Activated T-helper 1 cell treated with anti-CD3 and anti-CD28 coated beads, Interleukin-12 subunit alpha, Interleukin-12 subunit beta, Interleukin-2, Interleukin-4 antibody, amounts not matched to agents 30 ng/mL and 10 ng/mL and 1 ng/mL, durations not matched to agents 14 hours and 24 hours and 36 hours (primary cell): Measurements from ENCODE around the gene ZNF90. TPM values are rescaled to one million over a fixed set of nuclear protein-coding genes. Genes with fewer than 3 reads are reported as not detected.
"Not testable (repeated sequence)": the region's sequence is repeated elsewhere in the genome, so short reads cannot be mapped to it uniquely, and the experiment has no call there.

ENCODE experiments used
- DNase-seq: peaks from one replicate; pipeline ENCODE4 v3.0.0; 2021; ENCODE audit warnings: low spot score
- H3K27ac Mint-ChIP-seq: one replicate; pipeline ENCODE4 v1.8.0; 2021; ENCODE audit warnings: mild to moderate bottlenecking, mixed read lengths
- H3K27me3 Mint-ChIP-seq: one replicate; pipeline ENCODE4 v1.8.0; 2022; ENCODE audit warnings: mild to moderate bottlenecking, moderate library complexity, mixed read lengths; ENCODE audit not compliant: insufficient read depth
- H3K36me3 Mint-ChIP-seq: one replicate; pipeline ENCODE4 v1.8.0; 2021; ENCODE audit warnings: low read depth, mixed read lengths
- H3K4me1 Mint-ChIP-seq: one replicate; pipeline ENCODE4 v1.8.0; 2021; ENCODE audit warnings: low read depth, mixed read lengths
- H3K4me3 Mint-ChIP-seq: one replicate; pipeline ENCODE4 v1.8.0; 2021; ENCODE audit warnings: mild to moderate bottlenecking, moderate library complexity, mixed read lengths
- H3K9me3 Mint-ChIP-seq: one replicate; pipeline ENCODE4 v1.8.0; 2021; ENCODE audit warnings: mixed read lengths
- intact Hi-C: fragments of 100-400 bp; cut with micrococcal nuclease; formaldehyde crosslinking; loops from one replicate; pipeline ENCODE4 v1.15.1; 2024
- total RNA-seq: library from RNA; stranded (reverse); gene quantifications from 2 replicates; pipeline ENCODE4 v1.2.3, GENCODE V29; 2022

Gene ZNF90
- total RNA-seq, 1 donor from 2014 or later, result 4.8 TPM

DNA sequence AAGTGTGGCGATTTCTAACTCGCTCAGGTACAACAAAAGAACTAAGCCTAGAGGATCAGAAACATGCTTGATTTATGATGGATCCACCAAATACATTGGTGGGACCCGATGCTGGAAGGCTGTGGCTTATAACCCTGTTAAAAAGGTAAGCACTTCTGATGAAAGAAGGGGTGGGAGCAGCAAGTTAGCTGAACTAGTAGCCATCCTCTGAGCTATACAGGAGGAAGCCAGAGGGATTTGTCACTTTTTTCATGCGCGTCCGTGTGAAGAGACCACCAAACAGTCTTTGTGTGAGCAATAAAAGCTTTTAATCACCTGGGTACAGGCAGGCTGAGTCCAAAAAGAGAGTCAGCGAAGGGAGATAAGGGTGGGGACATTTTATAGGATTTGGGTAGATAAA lies 9.2 kb upstream of the ZNF90 start:
- DNase-seq, H3K4me3 Mint-ChIP-seq, intact Hi-C loops, H3K27me3 Mint-ChIP-seq, H3K4me1 Mint-ChIP-seq, H3K36me3 Mint-ChIP-seq, H3K27ac Mint-ChIP-seq: not testable (repeated sequence)
- H3K9me3 Mint-ChIP-seq, result peaks cover 59% of the 10 kb centered on the region

DNA sequence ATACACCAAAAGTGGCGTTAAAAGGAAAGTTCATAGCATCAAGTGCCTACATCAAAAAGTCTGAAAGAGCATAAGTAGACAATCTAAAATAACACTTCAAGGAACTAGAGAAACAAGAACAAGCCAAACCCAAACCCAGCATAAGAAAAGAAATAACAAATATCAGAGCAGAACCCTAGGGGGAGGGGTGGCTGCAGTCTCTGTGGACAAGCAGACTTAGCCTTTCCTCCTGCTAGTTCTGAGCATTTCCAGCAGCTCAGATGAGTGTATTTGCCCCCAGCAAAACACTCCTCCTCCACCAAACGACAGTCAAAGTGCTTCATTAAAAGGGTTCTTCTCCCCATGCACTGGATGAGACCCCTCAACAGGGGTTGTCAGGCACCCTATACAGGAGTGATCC lies 7.1 kb upstream of the ZNF90 start:
- H3K4me3 Mint-ChIP-seq, result no peak overlapping the region
- H3K27ac Mint-ChIP-seq, result no peak overlapping the region
- no peaks in the 10 kb centered on the region for H3K36me3 Mint-ChIP-seq
- DNase-seq, result no peak
- intact Hi-C loops, result no loop called here
- H3K27me3 Mint-ChIP-seq, result no peaks in the 10 kb centered on the region
- H3K4me1 Mint-ChIP-seq, result no peaks in the 10 kb centered on the region
- H3K9me3 Mint-ChIP-seq, result peaks cover 64% of the 10 kb centered on the region

DNA sequence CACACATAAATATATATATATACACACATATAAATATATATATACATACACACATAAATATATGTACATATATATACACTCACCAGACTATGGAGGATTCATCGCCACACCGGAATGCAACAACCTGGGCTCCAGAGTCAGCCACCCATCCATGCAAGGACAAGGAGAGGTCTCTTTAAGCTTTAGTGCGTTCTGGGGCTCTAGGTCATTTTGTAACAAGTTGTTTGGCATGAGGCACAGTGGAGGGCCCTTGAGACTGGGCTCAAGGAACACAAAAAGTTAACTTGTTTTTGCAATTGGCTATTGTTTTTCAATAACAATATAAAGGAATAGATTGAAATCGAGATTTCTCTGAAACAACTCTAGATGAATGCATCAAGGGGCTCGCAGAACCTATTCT lies 4.9 kb upstream of the ZNF90 start:
- Mint-ChIP-seq H3K9me3 (peaks cover 51% of the 10 kb centered on the region), H3K27me3 (no peaks in the 10 kb centered on the region), H3K27ac (no peak overlapping the region), H3K36me3 (no peaks in the 10 kb centered on the region), H3K4me1 (no peaks in the 10 kb centered on the region), H3K4me3 (no peak overlapping the region)
- intact Hi-C loops, result no loop called here
- DNase-seq, result no peak

DNA sequence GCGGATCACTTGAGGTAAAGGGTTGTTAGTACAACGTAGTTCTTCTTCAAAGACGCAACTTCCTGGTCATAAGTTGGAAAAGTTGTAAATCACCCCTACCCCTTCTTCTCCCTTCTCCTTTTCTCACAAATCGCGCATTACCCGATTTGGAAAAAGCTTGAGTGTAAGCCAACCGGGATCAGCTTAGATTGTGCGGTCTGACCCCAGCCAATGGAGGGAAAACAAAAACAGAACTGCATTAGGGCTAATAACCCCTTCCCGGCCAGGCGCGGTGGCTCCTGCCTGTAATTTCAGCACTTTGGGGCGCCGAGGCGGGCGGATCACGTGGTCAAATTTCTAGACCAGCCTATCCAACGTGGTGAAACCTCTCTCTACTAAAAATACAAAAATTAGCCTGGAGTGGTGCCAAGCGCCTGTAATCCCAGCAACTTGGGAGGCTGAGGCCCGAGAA lies 806 bp downstream of the ZNF90 start:
- Mint-ChIP-seq H3K27ac (no peak overlapping the region), H3K4me3 (peak overlapping the region; percentile 84), H3K9me3 (peaks cover 46% of the 10 kb centered on the region), H3K27me3 (no peaks in the 10 kb centered on the region), H3K36me3 (peaks cover 6% of the 10 kb centered on the region), H3K4me1 (no peaks in the 10 kb centered on the region)
- intact Hi-C loops, result loop anchor here (5.0 kb wide), 1 partner anchor 301 kb away; no protein-coding TSS in a partner anchor
- no peak for DNase-seq

DNA sequence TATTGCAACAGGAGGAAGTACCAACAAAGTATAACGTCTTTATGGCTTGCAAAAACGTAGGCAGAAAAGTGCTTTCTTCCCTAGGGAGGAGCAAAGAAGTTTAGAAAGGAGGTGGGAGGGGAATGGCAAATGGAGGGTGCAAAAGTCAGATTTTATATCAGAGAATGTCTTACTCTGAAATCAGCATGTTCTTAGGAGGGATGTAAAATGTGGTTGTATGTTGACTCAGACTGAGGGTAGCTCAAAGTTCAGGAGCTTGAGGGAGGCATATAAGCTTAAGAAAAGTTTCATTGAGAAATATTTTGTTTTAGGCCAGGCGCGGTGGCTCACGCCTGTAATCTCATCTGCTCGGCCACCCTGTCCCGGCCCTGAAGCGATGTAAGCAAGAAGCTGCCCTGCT lies 1.7 kb downstream of the ZNF90 start:
- Mint-ChIP-seq H3K9me3 (peaks cover 49% of the 10 kb centered on the region), H3K4me3 (no peak overlapping the region), H3K27me3 (no peaks in the 10 kb centered on the region), H3K4me1 (no peaks in the 10 kb centered on the region), H3K27ac (no peak overlapping the region), H3K36me3 (peaks cover 6% of the 10 kb centered on the region)
- no peak for DNase-seq
- intact Hi-C loops, result loop anchor here (5.0 kb wide), 1 partner anchor 302 kb away; no protein-coding TSS in a partner anchor

DNA sequence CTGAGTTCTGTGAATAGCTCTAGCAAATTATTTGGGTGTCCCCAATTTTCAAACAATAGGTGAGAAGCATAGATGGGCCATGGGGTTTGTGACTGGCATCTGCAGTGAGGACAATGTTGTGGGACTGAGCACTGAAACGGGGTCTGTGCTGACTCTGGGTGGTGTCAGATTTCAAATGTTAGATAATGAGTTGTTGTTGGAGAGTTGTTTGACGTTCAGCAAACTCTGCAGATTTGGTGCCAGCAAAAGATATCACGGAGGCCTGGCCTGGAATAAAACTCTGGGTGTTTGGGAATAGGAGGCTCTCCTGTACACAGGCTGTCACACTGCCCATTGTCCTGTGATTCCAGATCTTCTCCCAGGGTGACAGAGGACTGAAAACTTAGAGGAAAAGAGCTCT lies 2.9 kb downstream of the ZNF90 start:
- Mint-ChIP-seq H3K27me3 (no peaks in the 10 kb centered on the region), H3K4me1 (no peaks in the 10 kb centered on the region), H3K4me3 (no peak overlapping the region), H3K27ac (no peak overlapping the region), H3K36me3 (peaks cover 6% of the 10 kb centered on the region), H3K9me3 (peaks cover 49% of the 10 kb centered on the region)
- DNase-seq, result no peak
- intact Hi-C loops, result no loop called here

DNA sequence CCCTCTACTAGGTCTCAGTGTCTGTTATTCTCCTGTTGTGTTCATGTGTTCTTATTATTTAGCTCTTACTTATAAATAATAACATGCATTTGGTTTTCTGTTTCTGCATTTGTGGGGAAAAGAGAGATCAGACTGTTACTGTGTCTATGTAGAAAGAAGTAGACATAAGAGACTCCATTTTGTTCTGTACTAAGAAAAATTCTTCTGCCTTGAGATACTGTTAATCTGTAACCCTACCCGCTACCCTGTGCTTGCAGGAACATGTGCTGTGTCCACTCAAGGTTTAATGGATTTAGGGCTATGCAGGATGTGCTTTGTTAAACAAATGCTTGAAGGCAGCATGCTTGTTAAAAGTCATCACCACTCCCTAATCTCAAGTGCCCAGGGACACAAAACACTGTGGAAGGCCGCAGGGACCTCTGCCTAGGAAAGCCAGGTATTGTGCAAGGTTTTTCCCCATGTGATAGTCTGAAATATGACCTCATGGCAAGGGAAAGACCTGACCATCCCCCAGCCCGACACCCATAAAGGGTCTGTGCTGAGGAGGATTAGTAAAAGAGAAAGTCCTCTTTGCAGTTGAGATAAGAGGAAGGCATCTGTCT lies 4.5 kb downstream of the ZNF90 start:
- H3K27me3 Mint-ChIP-seq, H3K27ac Mint-ChIP-seq, H3K4me3 Mint-ChIP-seq, H3K36me3 Mint-ChIP-seq, H3K4me1 Mint-ChIP-seq, DNase-seq, intact Hi-C loops: not testable (repeated sequence)
- peaks cover 51% of the 10 kb centered on the region for H3K9me3 Mint-ChIP-seq

DNA sequence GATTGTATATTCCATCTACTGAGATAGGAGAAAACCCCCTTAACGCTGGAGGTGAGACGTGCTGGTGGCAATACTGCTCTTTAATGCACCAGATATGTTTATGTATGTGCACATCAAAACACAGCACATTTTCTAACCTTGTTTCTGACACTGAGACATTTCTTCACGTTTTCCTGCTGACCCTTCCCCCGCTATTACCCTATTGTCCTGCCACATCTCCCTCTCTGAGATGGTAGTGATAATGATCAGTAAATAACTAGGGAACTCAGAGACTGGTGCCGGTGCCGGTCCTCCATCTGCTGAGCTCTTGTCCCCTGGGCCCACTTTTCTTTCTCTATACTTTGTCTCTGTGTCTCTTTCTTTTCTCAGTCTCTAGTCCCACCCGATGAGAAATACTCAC lies 5.1 kb downstream of the ZNF90 start:
- peaks cover 10% of the 10 kb centered on the region for H3K36me3 Mint-ChIP-seq

DNA sequence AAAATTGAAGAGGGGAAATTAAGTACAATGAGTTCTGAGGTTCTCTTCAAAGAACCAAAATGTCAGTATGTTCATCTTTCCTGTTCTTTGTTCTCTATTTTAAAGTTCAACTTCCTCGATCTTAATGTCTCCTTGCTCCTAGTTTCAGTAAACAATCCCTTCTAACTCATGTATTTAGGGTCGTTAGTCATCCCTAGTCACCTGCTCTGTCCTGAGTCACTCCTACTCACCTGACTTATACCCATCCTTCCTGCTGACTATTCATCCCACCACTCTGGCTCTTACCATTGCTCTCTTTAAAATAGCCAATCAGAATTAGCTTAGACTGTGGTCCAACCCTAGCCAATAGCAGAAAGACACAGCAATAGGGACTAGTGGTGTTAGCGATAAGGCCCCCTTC lies 24.3 kb downstream of the ZNF90 start:
- Mint-ChIP-seq H3K4me1 (no peaks in the 10 kb centered on the region), H3K27me3 (no peaks in the 10 kb centered on the region), H3K36me3 (peaks cover 15% of the 10 kb centered on the region), H3K4me3 (no peak overlapping the region), H3K9me3 (peaks cover 78% of the 10 kb centered on the region), H3K27ac (no peak overlapping the region)
- DNase-seq, result no peak
- intact Hi-C loops, result no loop called here

More for the DNA sequence above, 5.1 kb downstream of the ZNF90 start:
- H3K4me3 Mint-ChIP-seq, H3K4me1 Mint-ChIP-seq, H3K27me3 Mint-ChIP-seq, H3K27ac Mint-ChIP-seq, DNase-seq, intact Hi-C loops: not testable (repeated sequence)
- H3K9me3 Mint-ChIP-seq, result peaks cover 57% of the 10 kb centered on the region

DNA sequence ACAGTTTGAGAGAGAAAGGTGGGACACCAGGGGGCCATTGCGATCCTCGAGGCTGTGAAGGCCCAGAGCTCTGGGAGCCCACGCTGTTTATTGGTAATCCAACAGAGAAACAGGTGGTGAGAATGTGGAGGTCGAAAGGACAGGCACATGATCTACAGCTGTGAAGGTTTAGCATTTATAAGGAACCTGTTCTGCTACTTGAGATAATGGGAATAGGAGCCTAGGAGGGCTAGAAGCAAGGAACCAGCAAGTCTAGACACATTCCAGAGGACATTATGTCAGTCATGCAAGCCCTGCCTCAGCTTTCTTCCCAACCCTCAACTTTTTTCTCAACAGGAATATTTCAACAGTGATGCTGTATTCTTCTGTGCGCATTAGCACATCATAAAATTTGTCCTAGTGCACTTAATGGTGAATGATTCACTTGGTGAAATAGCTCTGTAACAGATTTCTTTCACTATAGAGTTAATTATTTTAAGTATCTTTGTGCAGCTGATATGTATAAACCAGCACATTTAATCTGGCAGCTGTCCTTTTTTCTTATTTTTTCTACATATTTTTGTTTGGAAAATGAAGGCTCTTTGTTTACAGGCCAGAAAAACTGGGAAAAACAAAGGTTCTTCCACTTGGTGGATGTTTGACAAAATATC lies 25.4 kb downstream of the ZNF90 start:
- no peaks in the 10 kb centered on the region for H3K4me1 Mint-ChIP-seq
- no peaks in the 10 kb centered on the region for H3K27me3 Mint-ChIP-seq
- H3K27ac Mint-ChIP-seq, result no peak overlapping the region
- DNase-seq, result no peak
- H3K4me3 Mint-ChIP-seq, result no peak overlapping the region
- H3K36me3 Mint-ChIP-seq, result peaks cover 15% of the 10 kb centered on the region
- H3K9me3 Mint-ChIP-seq, result peaks cover 66% of the 10 kb centered on the region
- intact Hi-C loops, result no loop called here

DNA sequence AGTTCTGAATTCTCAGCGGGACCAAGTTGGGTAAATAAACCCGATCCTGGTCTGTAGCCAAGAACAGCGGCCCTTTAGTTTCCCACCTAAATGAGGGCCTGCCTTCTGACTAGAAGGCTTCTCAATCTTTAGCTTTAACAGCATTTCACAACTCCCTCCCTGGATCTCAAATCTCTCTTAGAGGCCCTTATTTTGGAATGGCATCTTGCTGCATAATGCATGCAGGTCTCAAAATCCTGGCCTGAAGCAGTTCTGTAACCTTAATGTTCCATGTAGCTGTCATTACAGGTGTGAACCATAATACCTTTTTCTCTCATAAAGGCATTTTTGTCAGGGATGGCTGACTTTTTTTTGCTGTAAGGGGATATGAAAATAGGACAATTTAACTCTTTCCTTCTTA lies 29.5 kb downstream of the ZNF90 start:
- H3K4me3 Mint-ChIP-seq, result no peak overlapping the region
- H3K36me3 Mint-ChIP-seq, result peaks cover 17% of the 10 kb centered on the region
- intact Hi-C loops, result no loop called here
- no peak for DNase-seq
- no peaks in the 10 kb centered on the region for H3K27me3 Mint-ChIP-seq
- H3K4me1 Mint-ChIP-seq, result no peaks in the 10 kb centered on the region
- H3K9me3 Mint-ChIP-seq, result peaks cover 46% of the 10 kb centered on the region
- H3K27ac Mint-ChIP-seq, result no peak overlapping the region

DNA sequence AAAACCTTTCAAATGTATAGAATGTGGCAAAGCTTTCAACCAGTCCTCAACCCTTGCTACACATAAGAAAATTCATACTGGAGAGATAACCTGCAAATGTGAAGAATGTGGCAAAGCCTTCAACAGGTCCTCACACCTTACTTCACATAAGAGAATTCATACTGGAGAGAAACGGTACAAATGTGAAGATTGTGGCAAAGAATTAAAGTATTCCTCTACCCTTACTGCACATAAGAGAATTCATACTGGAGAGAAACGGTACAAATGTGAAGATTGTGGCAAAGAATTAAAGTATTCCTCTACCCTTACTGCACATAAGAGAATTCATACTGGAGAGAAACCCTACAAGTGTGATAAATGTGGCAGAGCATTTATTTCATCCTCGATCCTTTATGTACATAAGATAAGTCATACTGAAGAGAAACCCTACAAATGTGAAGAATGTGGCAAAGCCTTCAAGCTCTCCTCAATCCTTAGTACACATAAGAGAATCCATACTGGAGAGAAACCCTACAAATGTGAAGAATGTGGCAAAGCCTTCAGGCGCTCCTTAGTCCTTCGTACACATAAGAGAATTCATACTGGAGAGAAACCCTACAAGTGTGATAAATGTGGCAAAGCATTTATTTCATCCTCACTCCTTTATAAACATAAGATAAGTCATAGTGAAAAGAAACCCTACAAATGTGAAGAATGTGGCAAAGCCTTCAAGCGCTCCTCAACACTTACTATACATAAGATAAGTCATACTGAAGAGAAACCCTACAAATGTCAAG lies 40.5 kb downstream of the ZNF90 start:
- H3K4me1 Mint-ChIP-seq, H3K27ac Mint-ChIP-seq, DNase-seq, intact Hi-C loops, H3K27me3 Mint-ChIP-seq, H3K4me3 Mint-ChIP-seq: not testable (repeated sequence)
- peaks cover 11% of the 10 kb centered on the region for H3K36me3 Mint-ChIP-seq
- peaks cover 57% of the 10 kb centered on the region for H3K9me3 Mint-ChIP-seq

DNA sequence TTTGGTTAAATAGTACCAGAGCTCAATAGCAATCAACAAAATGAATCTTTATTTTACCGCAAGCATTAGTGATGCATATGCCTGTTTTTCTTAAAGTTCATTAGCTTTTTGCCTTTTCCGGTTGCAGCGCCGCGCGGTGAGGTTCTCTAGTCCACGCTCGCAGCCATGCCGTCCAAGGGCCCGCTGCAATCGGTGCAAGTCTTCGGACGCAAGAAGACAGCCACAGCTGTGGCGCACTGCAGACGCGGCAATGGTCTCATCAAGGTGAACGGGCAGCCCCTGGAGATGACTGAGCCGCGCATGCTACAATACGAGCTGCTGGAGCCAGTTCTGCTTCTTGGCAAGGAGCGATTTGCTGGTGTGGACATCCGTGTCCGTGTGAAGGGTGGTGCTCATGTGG lies 47.1 kb downstream of the ZNF90 start:
- DNase-seq, result no peak
- Mint-ChIP-seq H3K27ac (no peak overlapping the region), H3K4me1 (no peaks in the 10 kb centered on the region), H3K4me3 (no peak overlapping the region), H3K9me3 (peaks cover 40% of the 10 kb centered on the region), H3K36me3 (peaks cover 9% of the 10 kb centered on the region), H3K27me3 (no peaks in the 10 kb centered on the region)
- intact Hi-C loops, result no loop called here
